Panc1 (cell line): Measurements from ENCODE around the gene SIRT7. TPM values are rescaled to one million over a fixed set of nuclear protein-coding genes. Genes with fewer than 3 reads are reported as not detected.

ENCODE experiments used
- ATAC-seq: fragments of 200-7000 bp; cut with Tn5 transposase; 2 replicates; pipeline ENCODE4 v1.9.1; 2020; ENCODE audit warnings: mild to moderate bottlenecking, moderate library complexity
- BruUV-seq: library from RNA; stranded (reverse); fragments of 400-500 nt; replicated peaks from 2 replicates; lab custom pipeline; 2021; lab: Mats Ljungman, UMichigan
- CTCF ChIA-PET: fragments of 300-600 bp; sonication (Branson Sonifier 250); formaldehyde crosslinking; loops from one replicate; lab custom pipeline; 2022; ENCODE audit warnings: antibody characterized with exemption; lab: Charles Lee
- POLR2A ChIA-PET: fragments of 300-600 bp; sonication (Branson Sonifier 250); formaldehyde crosslinking; loops from one replicate; lab custom pipeline; 2022; ENCODE audit warnings: antibody characterized with exemption; lab: Charles Lee
- DNase-seq: peaks from one replicate; pipeline ENCODE4 v3.0.0-alpha.2; 2010; ENCODE audit warnings: low read depth, low spot score
- H3K27ac ChIP-seq: 2 replicates; pipeline ENCODE4 v1.5.1; 2011; ENCODE audit warnings: mild to moderate bottlenecking, low read length, inconsistent platforms
- H3K27me3 ChIP-seq: fragments of 200-500 bp; sonication (Bioruptor generic); 2 replicates; pipeline ENCODE4 v1.6.0; 2014; ENCODE audit warnings: low read length, inconsistent platforms; ENCODE audit not compliant: control insufficient read depth, insufficient read depth
- H3K36me3 ChIP-seq: fragments of 200-500 bp; sonication (Bioruptor generic); 2 replicates; pipeline ENCODE4 v1.5.1; 2014; ENCODE audit warnings: inconsistent platforms, mild to moderate bottlenecking, low read length, moderate library complexity; ENCODE audit not compliant: control insufficient read depth, insufficient read depth
- H3K4me1 ChIP-seq: 2 replicates; pipeline ENCODE4 v1.5.1; 2011; ENCODE audit warnings: inconsistent platforms, mild to moderate bottlenecking, low read length, moderate library complexity; ENCODE audit not compliant: control insufficient read depth, insufficient read depth
- H3K4me3 ChIP-seq, 2 experiments: 2 replicates each; pipeline ENCODE4 v1.5.1; 2011 to 2012; ENCODE audit warnings: low read depth in 2 of 2, low read length in 2 of 2, mild to moderate bottlenecking in 2 of 2, inconsistent platforms in 1 of 2, moderate library complexity in 1 of 2
- H3K9me3 ChIP-seq: fragments of 200-500 bp; sonication (Bioruptor generic); 2 replicates; pipeline ENCODE4 v1.5.1; 2014; ENCODE audit warnings: low read depth, mild to moderate bottlenecking, inconsistent platforms, low read length, moderate library complexity; ENCODE audit not compliant: control insufficient read depth, insufficient read depth
- POLR2AphosphoS5 ChIP-seq: IDR thresholded peaks from 2 replicates; pipeline ENCODE4 v1.6.1; 2012; ENCODE audit warnings: mild to moderate bottlenecking, low read depth, low read length, moderate library complexity
- REST ChIP-seq, 2 experiments: IDR thresholded peaks; 2 replicates each; pipeline ENCODE4 v1.6.1; 2011 to 2012; ENCODE audit warnings: low read depth in 2 of 2, control low read depth in 1 of 2, low read length in 1 of 2, mild to moderate bottlenecking in 1 of 2, moderate library complexity in 1 of 2; ENCODE audit not compliant: insufficient read depth in 1 of 2
- SIN3A ChIP-seq: IDR thresholded peaks from 2 replicates; pipeline ENCODE4 v1.6.1; 2012; ENCODE audit warnings: low read depth, mild to moderate bottlenecking, low read length, moderate library complexity, borderline replicate concordance; ENCODE audit not compliant: insufficient read depth
- in situ Hi-C: cut with HindIII; loops from 2 replicates; pipeline ENCODE4 v1.10.0; 2016; ENCODE audit warnings: low sequenced_read_pairs, low pct_unique_long_range_greater_than_20kb
- intact Hi-C: fragments of 100-400 bp; cut with micrococcal nuclease; formaldehyde crosslinking; loops from one replicate; pipeline ENCODE4 v1.10.0; 2022; ENCODE audit not compliant: unreplicated experiment
- total RNA-seq: library from RNA; stranded (reverse); gene quantifications from one replicate; pipeline ENCODE4 v1.2.1, GENCODE V29; 2021; ENCODE audit not compliant: unreplicated experiment

Gene SIRT7
- total RNA-seq, 1 experiment from 2014 or later = 82.5 TPM

GRCh38 chr17:81901167-81902022, 16.6 kb downstream of the SIRT7 start:
- TSS peak; percentile 49 for BruUV-seq
- in situ Hi-C loops (no loop called here), intact Hi-C loops (no loop called here)
- Histone ChIP-seq H3K9me3 (no peaks in the 10 kb centered on the region), H3K27me3 (no peaks in the 10 kb centered on the region), H3K4me1 (peaks cover 27% of the 10 kb centered on the region), H3K4me3 (no peak overlapping the region), H3K27ac (no peak overlapping the region), H3K36me3 (no peaks in the 10 kb centered on the region)
- no peak for ATAC-seq
- DNase-seq = no peak
- ChIA-PET CTCF (no interaction called here), POLR2A (no interaction called here)
- TF ChIP-seq SIN3A (no peak), REST (IDR thresholded peaks at IDR 0.05; ENCODE audit: insufficient read depth in 1 of 2, low read depth in 2 of 2, low read length in 1 of 2) (no peak), POLR2AphosphoS5 (peak; percentile 46; the same call in 1 of the 2 replicates)

GRCh38 chr17:81900181-81900820, 17.7 kb downstream of the SIRT7 start:
- BruUV-seq = no TSS peak
- Histone ChIP-seq H3K4me1 (peaks cover 27% of the 10 kb centered on the region), H3K27me3 (no peaks in the 10 kb centered on the region), H3K9me3 (no peaks in the 10 kb centered on the region), H3K27ac (no peak overlapping the region), H3K36me3 (no peaks in the 10 kb centered on the region), H3K4me3 (no peak overlapping the region)
- TF ChIP-seq POLR2AphosphoS5 (peak; percentile 22), REST (IDR thresholded peaks at IDR 0.05; ENCODE audit: insufficient read depth in 1 of 2, low read depth in 2 of 2, low read length in 1 of 2) (no peak)
- ChIA-PET CTCF (no interaction called here), POLR2A (no interaction called here)
- intact Hi-C loops = no loop called here
- DNase-seq = no peak
- in situ Hi-C loops = no loop called here
- ATAC-seq = peak; percentile 6; the same call in 1 of the 2 replicates
